Measurements from ENCODE around the gene OPALIN.

Gene OPALIN

GRCh38 chr10:96384506-96384905 lies 25.7 kb upstream of the OPALIN start:
- no peak for TF ChIP-seq CTCF (conservative IDR thresholded peaks at IDR 0.05; ENCODE audit: low read length)
- no peak overlapping the region for H3K4me3 ChIP-seq (ENCODE audit: low read length)
- DNase-seq (ENCODE audit: low read depth) = no peak

DNA sequence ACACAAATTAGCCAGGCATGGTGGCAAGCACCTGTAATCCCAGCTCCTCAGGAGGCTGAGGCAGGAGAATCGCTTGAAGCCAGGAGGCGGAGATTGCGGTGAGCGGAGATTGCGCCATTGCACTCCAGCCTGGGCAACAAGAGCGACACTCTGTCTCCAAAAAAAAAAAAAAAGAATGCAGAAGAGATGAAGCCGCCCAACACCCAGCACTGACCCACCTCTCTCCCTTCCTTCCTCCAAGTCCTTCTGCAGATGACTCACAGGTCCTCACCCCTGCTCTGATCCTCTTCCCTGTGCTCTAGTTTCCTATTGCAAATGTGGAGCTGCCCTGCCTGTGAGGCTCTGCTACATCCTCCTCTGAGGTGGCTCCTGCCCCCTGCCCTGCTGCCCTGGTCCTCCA lies 22.0 kb upstream of the OPALIN start:
- no peak overlapping the region for H3K4me3 ChIP-seq (ENCODE audit: low read length)
- TF ChIP-seq CTCF (conservative IDR thresholded peaks at IDR 0.05; ENCODE audit: low read length) = no peak
- DNase-seq (ENCODE audit: low read depth) = peak; percentile 13

- no peak for TF ChIP-seq CTCF (conservative IDR thresholded peaks at IDR 0.05; ENCODE audit: low read length)
- DNase-seq (ENCODE audit: low read depth) = no peak
- H3K4me3 ChIP-seq (ENCODE audit: low read length) = no peak overlapping the region
These were observed 21.0 kb upstream of the OPALIN start for GRCh38 chr10:96379758-96380157.

GRCh38 chr10:96378741-96379140 lies 19.9 kb upstream of the OPALIN start:
- no peak for TF ChIP-seq CTCF (conservative IDR thresholded peaks at IDR 0.05; ENCODE audit: low read length)
- DNase-seq (ENCODE audit: low read depth) = no peak

DNA sequence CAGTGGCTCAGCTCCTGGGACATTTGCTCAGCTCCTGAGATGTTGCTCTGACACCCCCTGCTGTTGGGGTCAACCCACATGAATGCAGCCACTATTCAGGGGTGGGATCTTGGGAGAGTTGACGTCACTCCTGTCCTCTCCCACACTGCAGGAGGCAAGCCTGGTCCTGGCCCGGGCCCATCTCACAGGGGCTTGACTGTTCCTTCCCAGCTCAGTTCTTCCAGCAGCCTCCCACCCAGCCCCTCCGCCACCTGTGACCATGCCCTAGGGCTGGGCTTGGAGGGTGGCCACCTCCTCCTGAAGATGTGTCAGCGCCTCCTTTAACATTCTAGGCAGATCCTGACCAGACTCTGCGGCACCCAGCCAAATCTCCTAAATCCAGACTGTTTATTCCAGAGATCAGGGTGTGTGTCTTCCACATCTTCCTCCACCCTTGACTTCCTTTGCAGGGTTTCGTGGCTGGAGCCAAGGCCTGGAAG lies 19.1 kb upstream of the OPALIN start:
- DNase-seq (ENCODE audit: low read depth) = peak; percentile 50
- no peak overlapping the region for H3K4me3 ChIP-seq (ENCODE audit: low read length)
- TF ChIP-seq CTCF (conservative IDR thresholded peaks at IDR 0.05; ENCODE audit: low read length) = no peak

More at GRCh38 chr10:96378741-96379140, 19.9 kb upstream of the OPALIN start:
- H3K4me3 ChIP-seq (ENCODE audit: low read length) = no peak overlapping the region

DNA sequence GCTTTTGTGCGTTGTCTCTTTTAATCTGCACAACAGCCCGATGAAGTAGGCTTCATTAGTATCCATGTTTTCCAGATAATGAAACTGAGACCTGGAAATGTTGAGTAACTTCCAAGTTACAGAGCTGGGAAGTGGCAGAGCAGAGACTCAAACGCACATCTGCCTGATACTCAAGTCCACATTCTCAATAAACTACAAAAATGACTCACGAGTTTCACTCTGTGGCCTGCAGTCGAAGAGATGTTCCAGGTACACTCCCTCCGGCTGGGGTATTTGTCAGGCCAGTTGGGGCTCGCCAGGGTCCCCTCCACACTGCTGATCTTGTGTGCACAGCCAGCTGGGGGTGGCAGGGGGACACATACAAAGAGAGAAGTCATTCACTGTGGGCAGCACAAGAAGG lies 17.7 kb upstream of the OPALIN start:
- TF ChIP-seq CTCF (conservative IDR thresholded peaks at IDR 0.05; ENCODE audit: low read length) = no peak

DNA sequence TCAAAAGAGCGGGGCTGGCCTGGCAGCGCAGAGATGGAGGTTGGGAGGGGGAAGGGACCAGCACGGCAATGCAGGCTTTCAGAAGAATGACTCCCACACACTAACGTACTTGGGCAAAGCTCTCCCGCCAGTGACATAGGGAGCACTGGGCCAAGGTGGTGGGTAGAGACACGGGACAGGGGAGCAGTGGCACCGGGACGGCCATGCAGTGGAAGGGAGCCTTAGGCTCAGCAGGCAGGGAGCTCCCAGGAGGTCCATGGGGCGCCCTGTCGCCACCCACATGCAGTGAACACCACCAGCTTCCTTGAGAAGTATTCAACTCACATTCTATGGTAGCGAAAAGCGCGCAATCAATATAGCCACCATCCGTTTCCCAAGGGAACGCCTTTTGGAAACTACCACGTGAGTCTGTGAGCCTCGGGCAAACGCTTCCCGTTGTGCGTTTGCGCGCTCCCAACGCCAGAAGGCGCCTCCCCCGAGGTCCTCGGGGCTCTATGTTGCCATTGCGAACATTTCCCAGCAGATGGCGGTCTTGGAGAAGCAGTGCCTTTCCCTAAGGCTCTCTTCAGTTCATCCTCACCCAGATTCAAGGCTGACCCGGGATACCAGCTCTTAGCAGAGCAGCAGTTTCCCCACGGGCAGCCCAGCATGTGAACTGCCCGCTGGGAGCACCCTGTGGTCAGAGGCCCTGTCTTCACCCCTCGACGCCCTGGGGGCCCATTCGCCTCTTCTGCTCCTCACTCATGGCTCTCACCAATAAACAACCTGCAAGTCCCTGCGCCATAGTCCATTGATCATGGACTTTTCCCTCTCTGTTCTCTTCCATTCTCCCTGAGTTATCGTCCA lies 16.4 kb upstream of the OPALIN start:
- H3K4me3 ChIP-seq (ENCODE audit: low read length) = peak overlapping the region; percentile 64
- peak; percentile 83 for DNase-seq (ENCODE audit: low read depth)
- peak; percentile 98 for TF ChIP-seq CTCF (conservative IDR thresholded peaks at IDR 0.05; ENCODE audit: low read length)

More for the DNA sequence above, 17.7 kb upstream of the OPALIN start:
- H3K4me3 ChIP-seq (ENCODE audit: low read length) = no peak overlapping the region
- DNase-seq (ENCODE audit: low read depth) = no peak
